GM12892 (cell line): ENCODE results near the gene MRPL33.

Source experiments
- POLR2A ChIP-seq: IDR thresholded peaks from 2 replicates; pipeline ENCODE4 v1.6.1; 2011; ENCODE audit warnings: low read depth, low read length, control low read depth
- POLR2AphosphoS5 ChIP-seq: IDR thresholded peaks from 2 replicates; pipeline ENCODE4 v1.6.1; 2011; ENCODE audit warnings: low read depth, low read length, control low read depth

DNA sequence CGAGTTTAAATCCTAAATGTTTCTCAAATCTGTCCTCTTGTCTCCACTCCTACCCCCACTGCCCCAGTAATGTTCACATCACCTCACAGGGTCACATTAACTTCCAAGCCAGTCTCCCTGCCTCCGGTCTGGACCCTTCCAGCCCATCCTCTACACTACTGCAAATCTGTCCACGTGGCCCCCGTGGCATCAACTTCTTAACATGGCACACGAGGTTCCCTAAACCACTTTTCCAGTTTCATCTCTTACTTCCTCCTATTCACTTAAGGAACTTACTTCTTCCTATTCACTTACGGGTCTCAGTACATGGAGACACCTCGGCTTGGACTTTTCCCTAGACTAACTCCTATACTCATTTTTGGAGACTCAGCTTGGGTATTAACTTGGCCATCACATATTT is 27.0 kb downstream of the MRPL33 start:
- TF ChIP-seq POLR2A (no peak), POLR2AphosphoS5 (no peak)
